Neural cell (in vitro differentiated cells): ENCODE measurements around the gene GATA6. TPM values are rescaled to one million over a fixed set of nuclear protein-coding genes. Genes with fewer than 3 reads are reported as not detected.

Source experiments
- H2AFZ ChIP-seq: fragments of 200-600, 300-800 bp; sonication (generic), shearing (Covaris generic); 2 replicates; pipeline ENCODE4 v1.6.0; 2014; ENCODE audit warnings: low read depth, mild to moderate bottlenecking, antibody characterized with exemption, low read length, moderate library complexity
- H3F3A ChIP-seq: fragments of 200-600 bp; shearing (Covaris generic); 2 replicates; pipeline ENCODE4 v1.6.1; 2016; ENCODE audit warnings: mild to moderate bottlenecking, moderate library complexity, mixed read lengths, antibody characterized with exemption, low read length; ENCODE audit not compliant: insufficient read depth, poor library complexity, severe bottlenecking
- H3K27ac ChIP-seq: fragments of 200-600, 300-800 bp; sonication (generic), shearing (Covaris generic); 2 replicates; pipeline ENCODE4 v1.5.1; 2014; ENCODE audit warnings: mild to moderate bottlenecking, low read length, moderate library complexity
- H3K27me3 ChIP-seq: fragments of 300-800, 200-600 bp; sonication (generic), shearing (Covaris generic); 2 replicates; pipeline ENCODE4 v1.6.0; 2014; ENCODE audit warnings: mild to moderate bottlenecking, low read depth, low read length, moderate library complexity; ENCODE audit not compliant: insufficient read depth
- H3K36me3 ChIP-seq: fragments of 300-800, 200-600 bp; sonication (generic), shearing (Covaris generic); 2 replicates; pipeline ENCODE4 v1.5.1; 2014; ENCODE audit warnings: mild to moderate bottlenecking, antibody characterized with exemption, low read length, moderate library complexity; ENCODE audit not compliant: insufficient read depth
- H3K4me2 ChIP-seq: fragments of 300-800, 200-600 bp; sonication (generic), shearing (Covaris generic); 2 replicates; pipeline ENCODE4 v1.6.0; 2014; ENCODE audit warnings: mild to moderate bottlenecking, low read length
- H3K4me3 ChIP-seq: fragments of 300-800, 200-600 bp; sonication (generic), shearing (Covaris generic); 2 replicates; pipeline ENCODE4 v1.5.1; 2014; ENCODE audit warnings: mild to moderate bottlenecking, low read length, moderate library complexity
- H3K79me2 ChIP-seq: fragments of 200-600 bp; shearing (Covaris generic); replicated peaks from 2 replicates; pipeline ENCODE4 v1.6.0; 2014; ENCODE audit warnings: mild to moderate bottlenecking, low read length, moderate library complexity; ENCODE audit not compliant: insufficient read depth
- H3K9ac ChIP-seq: fragments of 300-800, 200-600 bp; sonication (generic), shearing (Covaris generic); 2 replicates; pipeline ENCODE4 v1.6.1; 2016; ENCODE audit warnings: mild to moderate bottlenecking, low read length, mixed read lengths
- H3K9me2 ChIP-seq: fragments of 200-600 bp; shearing (Covaris generic); 2 replicates; pipeline ENCODE4 v1.6.1; 2016; ENCODE audit warnings: mild to moderate bottlenecking, low read length, mixed read lengths; ENCODE audit not compliant: insufficient read depth
- H3K9me3 ChIP-seq: fragments of 200-600, 300-800 bp; sonication (generic), shearing (Covaris generic); 2 replicates; pipeline ENCODE4 v1.6.1; 2016; ENCODE audit warnings: mild to moderate bottlenecking, mixed run types, low read length, moderate library complexity, mixed read lengths
- H4K20me1 ChIP-seq: fragments of 200-600 bp; shearing (Covaris generic); 2 replicates; pipeline ENCODE4 v1.6.1; 2016; ENCODE audit warnings: mild to moderate bottlenecking, mixed run types; ENCODE audit not compliant: insufficient read depth
- EP300 ChIP-seq: fragments of 450-650 bp; conservative IDR thresholded peaks from 2 replicates; pipeline ENCODE4 v1.6.1; 2014; ENCODE audit warnings: antibody characterized with exemption, mild to moderate bottlenecking, moderate library complexity; ENCODE audit not compliant: poor library complexity, severe bottlenecking
- EZH2 ChIP-seq: fragments of 200-600, 300-800 bp; shearing (Covaris generic), sonication (generic); IDR thresholded peaks from 2 replicates; pipeline ENCODE4 v1.6.1; 2014; ENCODE audit warnings: antibody characterized with exemption, low read length, borderline replicate concordance, mild to moderate bottlenecking; ENCODE audit not compliant: insufficient read depth, poor library complexity, severe bottlenecking
- MXI1 ChIP-seq: fragments of 450-650 bp; conservative IDR thresholded peaks from 2 replicates; pipeline ENCODE4 v1.6.1; 2014; ENCODE audit warnings: antibody characterized with exemption, mild to moderate bottlenecking; ENCODE audit not compliant: poor library complexity, severe bottlenecking
- POLR2AphosphoS5 ChIP-seq: IDR thresholded peaks from 2 replicates; pipeline ENCODE4 v1.6.1; 2012
- RAD21 ChIP-seq: fragments of 450-650 bp; conservative IDR thresholded peaks from 2 replicates; pipeline ENCODE4 v1.6.1; 2014; ENCODE audit warnings: antibody characterized with exemption, mild to moderate bottlenecking, moderate library complexity
- REST ChIP-seq: IDR thresholded peaks from 2 replicates; pipeline ENCODE4 v1.6.1; 2012; ENCODE audit warnings: borderline replicate concordance
- SMC3 ChIP-seq: fragments of 450-650 bp; conservative IDR thresholded peaks from 2 replicates; pipeline ENCODE4 v1.6.1; 2014; ENCODE audit warnings: antibody characterized with exemption, mild to moderate bottlenecking, moderate library complexity; ENCODE audit not compliant: poor library complexity
- TAF1 ChIP-seq: IDR thresholded peaks from 2 replicates; pipeline ENCODE4 v1.6.1; 2012; ENCODE audit warnings: low read depth
- polyA plus RNA-seq: library from polyadenylated mRNA; depleted of rRNA; stranded (reverse); fragments of >200 nt; gene quantifications from 2 replicates; pipeline ENCODE4 v1.2.3, GENCODE V29; 2014
- small RNA-seq, 3 experiments: library from RNA; depleted of rRNA; stranded (forward); fragments of <200 nt; gene quantifications; one replicate each; pipeline ENCODE3, GENCODE V24; 2012
- TF ChIP-seq, protein P1 (sequence below): fragments of 450-650 bp; IDR thresholded peaks from 2 replicates; pipeline ENCODE4 v1.5.1; 2014; ENCODE audit warnings: antibody characterized with exemption, mild to moderate bottlenecking, moderate library complexity; ENCODE audit not compliant: poor library complexity, severe bottlenecking

Gene GATA6
- polyA plus RNA-seq, 1 donor from 2014 or later, result not detected

DNA sequence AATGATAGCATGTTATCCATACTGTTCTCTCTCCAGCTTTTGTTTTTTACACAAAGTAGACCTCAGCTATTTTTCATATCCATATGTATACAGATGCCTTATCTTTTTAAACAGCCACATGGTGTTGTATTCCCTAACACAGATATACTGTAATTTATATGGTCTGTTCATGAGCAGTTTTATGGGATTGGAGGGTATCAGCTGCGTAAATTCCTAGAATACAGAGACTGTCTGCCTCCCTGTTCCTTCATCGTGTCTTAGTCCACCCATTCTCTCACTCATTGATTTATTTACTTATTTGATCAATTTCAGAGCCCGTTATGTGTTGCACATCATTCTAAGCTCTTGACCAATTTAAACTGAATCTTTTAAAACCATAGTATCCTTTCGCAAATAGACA lies 80.6 kb downstream of the GATA6 start:
- no peak overlapping the region for H3K4me2 ChIP-seq
- no peaks in the 10 kb centered on the region for H3F3A ChIP-seq
- no peaks in the 10 kb centered on the region for H3K27me3 ChIP-seq
- no peaks in the 10 kb centered on the region for H3K36me3 ChIP-seq
- H3K9me3 ChIP-seq, result no peaks in the 10 kb centered on the region
- H4K20me1 ChIP-seq, result no peaks in the 10 kb centered on the region
- TF ChIP-seq TAF1 (no peak), EP300 (no peak), EZH2 (no peak), SMC3 (no peak), MXI1 (no peak), POLR2AphosphoS5 (no peak)
- no peak overlapping the region for H3K9ac ChIP-seq
- H3K79me2 ChIP-seq, result no peaks in the 10 kb centered on the region
- no peak overlapping the region for H3K4me3 ChIP-seq
- H2AFZ ChIP-seq, result no peak overlapping the region
- H3K9me2 ChIP-seq, result no peaks in the 10 kb centered on the region
- no peak overlapping the region for H3K27ac ChIP-seq

DNA sequence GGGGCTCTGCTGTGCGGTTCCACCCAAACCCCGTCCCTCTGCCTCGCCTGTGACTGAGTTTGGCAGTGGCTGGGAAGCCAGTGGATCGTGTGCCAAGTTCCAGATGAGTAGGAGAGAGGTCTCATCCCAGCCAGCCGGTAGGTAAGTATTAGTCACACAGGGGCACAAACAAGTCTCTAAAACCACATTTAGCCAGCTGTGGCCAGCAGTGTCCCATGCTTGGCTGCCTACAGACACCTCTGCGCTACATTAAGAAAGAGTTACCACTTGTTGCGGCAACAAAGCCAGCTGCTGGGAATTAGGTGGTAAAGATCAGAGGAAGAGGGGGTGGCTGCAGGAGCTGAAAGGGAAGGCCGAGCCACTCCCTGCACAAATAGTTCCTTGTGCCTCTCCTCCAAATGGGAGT lies 81.2 kb downstream of the GATA6 start:
- Histone ChIP-seq H3F3A (no peaks in the 10 kb centered on the region), H3K4me3 (no peak overlapping the region), H3K9ac (no peak overlapping the region), H3K27me3 (no peaks in the 10 kb centered on the region), H3K9me2 (no peaks in the 10 kb centered on the region), H2AFZ (no peak overlapping the region), H3K9me3 (no peaks in the 10 kb centered on the region), H3K27ac (no peak overlapping the region), H3K79me2 (no peaks in the 10 kb centered on the region), H3K4me2 (no peak overlapping the region), H3K36me3 (no peaks in the 10 kb centered on the region), H4K20me1 (no peaks in the 10 kb centered on the region)
- TF ChIP-seq MXI1 (no peak), SMC3 (no peak), TAF1 (no peak), RAD21 (no peak), EZH2 (no peak), EP300 (no peak), REST (no peak), POLR2AphosphoS5 (no peak)
- TF ChIP-seq, protein P1, sequence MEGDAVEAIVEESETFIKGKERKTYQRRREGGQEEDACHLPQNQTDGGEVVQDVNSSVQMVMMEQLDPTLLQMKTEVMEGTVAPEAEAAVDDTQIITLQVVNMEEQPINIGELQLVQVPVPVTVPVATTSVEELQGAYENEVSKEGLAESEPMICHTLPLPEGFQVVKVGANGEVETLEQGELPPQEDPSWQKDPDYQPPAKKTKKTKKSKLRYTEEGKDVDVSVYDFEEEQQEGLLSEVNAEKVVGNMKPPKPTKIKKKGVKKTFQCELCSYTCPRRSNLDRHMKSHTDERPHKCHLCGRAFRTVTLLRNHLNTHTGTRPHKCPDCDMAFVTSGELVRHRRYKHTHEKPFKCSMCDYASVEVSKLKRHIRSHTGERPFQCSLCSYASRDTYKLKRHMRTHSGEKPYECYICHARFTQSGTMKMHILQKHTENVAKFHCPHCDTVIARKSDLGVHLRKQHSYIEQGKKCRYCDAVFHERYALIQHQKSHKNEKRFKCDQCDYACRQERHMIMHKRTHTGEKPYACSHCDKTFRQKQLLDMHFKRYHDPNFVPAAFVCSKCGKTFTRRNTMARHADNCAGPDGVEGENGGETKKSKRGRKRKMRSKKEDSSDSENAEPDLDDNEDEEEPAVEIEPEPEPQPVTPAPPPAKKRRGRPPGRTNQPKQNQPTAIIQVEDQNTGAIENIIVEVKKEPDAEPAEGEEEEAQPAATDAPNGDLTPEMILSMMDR, result no peak

Small RNA genes lying within 50 kb of the gene (small RNA-seq; reads per million reads assigned to genes)
- 0.03 to 1.1 (median 0.23) reads per million in 3 experiments for gene RNU6-702P
- 0 to 1.1 (median 0.03) reads per million in 3 experiments for gene RNU6ATAC20P

Other genes starting within 250 kb of the GATA6 start
- not detected in 2 replicates for gene CTAGE1, start 248.3 kb downstream of the GATA6 start, polyA plus RNA-seq